ENCODE data around the gene USP2. TPM values are rescaled to one million over a fixed set of nuclear protein-coding genes. Genes with fewer than 3 reads are reported as not detected.

The USP2 gene
- total RNA-seq, 1 experiment from 2014 or later, result 15.4 TPM

- Histone ChIP-seq H3K79me2 (ENCODE audit: low read length) (no peaks in the 10 kb centered on the region), H3K4me2 (ENCODE audit: low read depth, low read length, poor library complexity, severe bottlenecking) (no peak overlapping the region), H3K9me2 (replicated peaks; ENCODE audit: insufficient read depth, low read length) (no peaks in the 10 kb centered on the region), H3K27me3 (ENCODE audit: low read length) (no peaks in the 10 kb centered on the region), H3K4me1 (ENCODE audit: low read length) (peaks cover 13% of the 10 kb centered on the region), H3K36me3 (ENCODE audit: insufficient read depth, low read length) (no peaks in the 10 kb centered on the region), H3K9me3 (ENCODE audit: low read length) (no peaks in the 10 kb centered on the region), H3K27ac (ENCODE audit: low read length) (no peak overlapping the region), H2AFZ (ENCODE audit: low read length) (no peak overlapping the region), H4K20me1 (ENCODE audit: insufficient read depth, low read depth, low read length) (no peaks in the 10 kb centered on the region), H3K9ac (ENCODE audit: low read length) (no peak overlapping the region), H3K4me3 (ENCODE audit: low read length) (no peak overlapping the region)
- DNase-seq, result no peak
Observed at GRCh38 chr11:119421941-119422808, 40.7 kb upstream of the USP2 start.

- Histone ChIP-seq H3K4me1 (ENCODE audit: low read length) (peaks cover 21% of the 10 kb centered on the region), H3K9ac (ENCODE audit: low read length) (no peak overlapping the region), H3K9me3 (ENCODE audit: low read length) (no peaks in the 10 kb centered on the region), H3K27ac (ENCODE audit: low read length) (no peak overlapping the region), H4K20me1 (ENCODE audit: insufficient read depth, low read depth, low read length) (no peaks in the 10 kb centered on the region), H3K9me2 (replicated peaks; ENCODE audit: insufficient read depth, low read length) (no peaks in the 10 kb centered on the region), H3K79me2 (ENCODE audit: low read length) (no peaks in the 10 kb centered on the region), H3K36me3 (ENCODE audit: insufficient read depth, low read length) (no peaks in the 10 kb centered on the region), H3K4me3 (ENCODE audit: low read length) (no peak overlapping the region), H3K4me2 (ENCODE audit: low read depth, low read length, poor library complexity, severe bottlenecking) (no peak overlapping the region), H3K27me3 (ENCODE audit: low read length) (no peaks in the 10 kb centered on the region), H2AFZ (ENCODE audit: low read length) (no peak overlapping the region)
- no peak for DNase-seq
Observed at GRCh38 chr11:119421351-119421750, 39.9 kb upstream of the USP2 start.

- Histone ChIP-seq H3K4me3 (ENCODE audit: low read length) (no peak overlapping the region), H3K27ac (ENCODE audit: low read length) (no peak overlapping the region), H3K4me1 (ENCODE audit: low read length) (peaks cover 24% of the 10 kb centered on the region), H3K9ac (ENCODE audit: low read length) (no peak overlapping the region), H3K36me3 (ENCODE audit: insufficient read depth, low read length) (no peaks in the 10 kb centered on the region), H3K27me3 (ENCODE audit: low read length) (no peaks in the 10 kb centered on the region), H4K20me1 (ENCODE audit: insufficient read depth, low read depth, low read length) (no peaks in the 10 kb centered on the region), H3K9me2 (replicated peaks; ENCODE audit: insufficient read depth, low read length) (no peaks in the 10 kb centered on the region), H3K9me3 (ENCODE audit: low read length) (no peaks in the 10 kb centered on the region), H2AFZ (ENCODE audit: low read length) (no peak overlapping the region), H3K79me2 (ENCODE audit: low read length) (no peaks in the 10 kb centered on the region), H3K4me2 (ENCODE audit: low read depth, low read length, poor library complexity, severe bottlenecking) (no peak overlapping the region)
- DNase-seq, result no peak
Observed at GRCh38 chr11:119420631-119421030, 39.1 kb upstream of the USP2 start.

GRCh38 chr11:119419834-119420492 lies 38.5 kb upstream of the USP2 start:
- H3K9me2 ChIP-seq (replicated peaks; ENCODE audit: insufficient read depth, low read length), result no peaks in the 10 kb centered on the region
- H3K9me3 ChIP-seq (ENCODE audit: low read length), result no peaks in the 10 kb centered on the region
- H3K27me3 ChIP-seq (ENCODE audit: low read length), result no peaks in the 10 kb centered on the region
- no peak overlapping the region for H3K4me3 ChIP-seq (ENCODE audit: low read length)
- no peak overlapping the region for H3K4me2 ChIP-seq (ENCODE audit: low read depth, low read length, poor library complexity, severe bottlenecking)
- H2AFZ ChIP-seq (ENCODE audit: low read length), result no peak overlapping the region
- peaks cover 28% of the 10 kb centered on the region for H3K4me1 ChIP-seq (ENCODE audit: low read length)
- H4K20me1 ChIP-seq (ENCODE audit: insufficient read depth, low read depth, low read length), result no peaks in the 10 kb centered on the region
- H3K27ac ChIP-seq (ENCODE audit: low read length), result no peak overlapping the region
- H3K36me3 ChIP-seq (ENCODE audit: insufficient read depth, low read length), result no peaks in the 10 kb centered on the region
- no peak for DNase-seq
- no peaks in the 10 kb centered on the region for H3K79me2 ChIP-seq (ENCODE audit: low read length)
- H3K9ac ChIP-seq (ENCODE audit: low read length), result no peak overlapping the region

GRCh38 chr11:119419246-119419645 lies 37.8 kb upstream of the USP2 start:
- Histone ChIP-seq H3K27me3 (ENCODE audit: low read length) (no peaks in the 10 kb centered on the region), H3K4me1 (ENCODE audit: low read length) (peaks cover 28% of the 10 kb centered on the region), H3K4me2 (ENCODE audit: low read depth, low read length, poor library complexity, severe bottlenecking) (no peak overlapping the region), H3K27ac (ENCODE audit: low read length) (no peak overlapping the region), H2AFZ (ENCODE audit: low read length) (no peak overlapping the region), H3K9me3 (ENCODE audit: low read length) (no peaks in the 10 kb centered on the region), H3K9me2 (replicated peaks; ENCODE audit: insufficient read depth, low read length) (no peaks in the 10 kb centered on the region), H4K20me1 (ENCODE audit: insufficient read depth, low read depth, low read length) (no peaks in the 10 kb centered on the region), H3K4me3 (ENCODE audit: low read length) (no peak overlapping the region), H3K9ac (ENCODE audit: low read length) (no peak overlapping the region), H3K79me2 (ENCODE audit: low read length) (no peaks in the 10 kb centered on the region), H3K36me3 (ENCODE audit: insufficient read depth, low read length) (no peaks in the 10 kb centered on the region)
- DNase-seq, result no peak

- H3K9me2 ChIP-seq (replicated peaks; ENCODE audit: insufficient read depth, low read length), result no peaks in the 10 kb centered on the region
- H3K9me3 ChIP-seq (ENCODE audit: low read length), result no peaks in the 10 kb centered on the region
- H3K9ac ChIP-seq (ENCODE audit: low read length), result no peak overlapping the region
- H2AFZ ChIP-seq (ENCODE audit: low read length), result no peak overlapping the region
- no peak overlapping the region for H3K4me3 ChIP-seq (ENCODE audit: low read length)
- DNase-seq, result no peak
- H3K27ac ChIP-seq (ENCODE audit: low read length), result no peak overlapping the region
- peaks cover 28% of the 10 kb centered on the region for H3K4me1 ChIP-seq (ENCODE audit: low read length)
- H3K27me3 ChIP-seq (ENCODE audit: low read length), result no peaks in the 10 kb centered on the region
- no peak overlapping the region for H3K4me2 ChIP-seq (ENCODE audit: low read depth, low read length, poor library complexity, severe bottlenecking)
- no peaks in the 10 kb centered on the region for H4K20me1 ChIP-seq (ENCODE audit: insufficient read depth, low read depth, low read length)
- no peaks in the 10 kb centered on the region for H3K36me3 ChIP-seq (ENCODE audit: insufficient read depth, low read length)
- no peaks in the 10 kb centered on the region for H3K79me2 ChIP-seq (ENCODE audit: low read length)
Observed at GRCh38 chr11:119418759-119419158, 37.3 kb upstream of the USP2 start.

GRCh38 chr11:119417726-119418540 lies 36.4 kb upstream of the USP2 start:
- DNase-seq, result no peak
- Histone ChIP-seq H3K4me3 (ENCODE audit: low read length) (no peak overlapping the region), H3K36me3 (ENCODE audit: insufficient read depth, low read length) (no peaks in the 10 kb centered on the region), H3K79me2 (ENCODE audit: low read length) (no peaks in the 10 kb centered on the region), H3K9me3 (ENCODE audit: low read length) (no peaks in the 10 kb centered on the region), H3K4me2 (ENCODE audit: low read depth, low read length, poor library complexity, severe bottlenecking) (no peak overlapping the region), H3K27me3 (ENCODE audit: low read length) (no peaks in the 10 kb centered on the region), H4K20me1 (ENCODE audit: insufficient read depth, low read depth, low read length) (no peaks in the 10 kb centered on the region), H2AFZ (ENCODE audit: low read length) (no peak overlapping the region), H3K4me1 (ENCODE audit: low read length) (peaks cover 28% of the 10 kb centered on the region), H3K9ac (ENCODE audit: low read length) (no peak overlapping the region), H3K27ac (ENCODE audit: low read length) (no peak overlapping the region), H3K9me2 (replicated peaks; ENCODE audit: insufficient read depth, low read length) (no peaks in the 10 kb centered on the region)

All from Karpas-422 (cell line).